GM19467 (cell line): ENCODE data around the gene GNAS.

Experiments used
- ATAC-seq: cut with Tn5 transposase; IDR thresholded peaks from one replicate; pipeline ENCODE4 v1.9.1; 2021; ENCODE audit warnings: mild to moderate bottlenecking, moderate library complexity; ENCODE audit not compliant: unreplicated experiment

Gene GNAS

DNA sequence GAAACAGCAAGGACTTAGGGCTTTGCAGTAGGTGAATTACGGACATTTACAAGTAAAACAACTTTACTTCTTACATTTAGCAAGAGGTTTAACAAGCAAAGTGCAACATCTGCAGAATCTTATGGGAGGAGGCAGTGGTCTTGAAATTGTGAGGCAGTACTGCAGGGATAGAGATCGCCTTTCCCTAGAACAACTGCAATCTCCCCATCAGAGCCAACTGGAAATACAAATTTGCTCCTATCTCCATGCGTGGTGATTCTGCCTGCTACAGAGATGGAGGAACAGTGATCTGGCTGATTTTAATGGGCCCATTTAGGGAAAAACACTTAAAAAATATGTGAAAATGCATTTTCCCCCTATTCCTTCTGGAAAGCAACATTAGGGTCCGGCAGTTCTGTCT is 25.9 kb downstream of the GNAS start:
- ATAC-seq = no peak

DNA sequence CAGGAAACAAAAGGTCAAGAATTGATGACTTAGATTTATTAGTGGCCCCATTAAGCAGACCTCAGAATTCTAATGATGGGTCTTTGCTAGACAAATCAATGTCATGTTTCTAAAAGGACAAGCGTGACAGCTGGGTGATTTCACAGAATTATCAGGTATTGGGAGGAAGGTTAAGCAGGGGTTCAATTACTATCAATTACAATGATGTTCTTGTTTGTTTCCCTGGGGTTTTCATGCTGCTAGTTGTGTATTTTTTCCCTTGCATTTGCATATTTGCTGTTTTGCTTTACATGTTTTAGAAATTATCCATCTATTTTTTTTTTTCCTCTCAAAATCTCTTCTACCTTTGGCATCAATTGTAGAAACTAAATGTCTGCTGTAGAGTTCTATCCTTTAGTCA is 27.9 kb downstream of the GNAS start:
- ATAC-seq = no peak

- ATAC-seq = no peak
Observed at GRCh38 chr20:58880994-58881752, 28.7 kb downstream of the GNAS start.

- no peak for ATAC-seq
Observed at GRCh38 chr20:58882704-58883089, 30.2 kb downstream of the GNAS start.

GRCh38 chr20:58883241-58883691 is 30.8 kb downstream of the GNAS start:
- ATAC-seq = no peak

DNA sequence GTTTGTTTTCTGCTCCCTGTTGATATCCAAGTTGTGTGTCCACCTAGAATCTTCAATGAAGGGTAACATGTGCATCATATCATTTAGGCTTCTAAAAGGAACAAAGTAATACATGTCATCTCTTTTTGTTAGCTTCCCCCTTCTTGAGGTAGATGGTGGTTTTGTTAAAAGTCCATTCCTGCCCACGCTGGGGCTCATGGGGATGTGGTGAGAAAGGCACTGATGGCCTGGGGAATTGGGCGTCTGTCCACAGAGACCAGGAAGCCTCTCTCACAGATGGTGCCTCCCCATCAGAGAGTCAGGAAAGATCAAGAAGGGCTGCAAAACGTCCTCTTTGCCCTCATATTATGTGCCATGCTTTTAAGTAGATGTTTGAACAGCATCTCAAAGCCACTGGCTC is 32.5 kb downstream of the GNAS start:
- ATAC-seq = no peak

DNA sequence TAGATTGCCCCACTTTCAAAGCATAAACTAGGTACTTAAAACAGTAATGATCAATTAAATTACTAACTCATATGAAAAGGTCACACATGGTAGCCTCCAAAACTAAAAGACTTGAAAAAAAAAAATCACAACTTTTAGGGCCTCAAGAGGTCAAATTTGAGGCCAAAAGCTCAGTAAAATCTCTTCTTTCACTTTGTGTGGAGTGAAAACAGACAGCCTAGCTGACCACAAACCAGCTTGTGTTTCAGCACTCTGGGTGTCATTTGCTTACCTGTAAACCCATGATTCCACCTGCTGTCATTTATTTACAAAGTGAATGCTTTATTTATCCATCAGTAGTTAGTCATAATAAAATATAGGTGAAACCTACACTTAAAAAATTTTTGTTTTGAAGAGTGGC is 34.0 kb downstream of the GNAS start:
- no peak for ATAC-seq

GRCh38 chr20:58888103-58888502 is 35.6 kb downstream of the GNAS start:
- ATAC-seq = no peak

DNA sequence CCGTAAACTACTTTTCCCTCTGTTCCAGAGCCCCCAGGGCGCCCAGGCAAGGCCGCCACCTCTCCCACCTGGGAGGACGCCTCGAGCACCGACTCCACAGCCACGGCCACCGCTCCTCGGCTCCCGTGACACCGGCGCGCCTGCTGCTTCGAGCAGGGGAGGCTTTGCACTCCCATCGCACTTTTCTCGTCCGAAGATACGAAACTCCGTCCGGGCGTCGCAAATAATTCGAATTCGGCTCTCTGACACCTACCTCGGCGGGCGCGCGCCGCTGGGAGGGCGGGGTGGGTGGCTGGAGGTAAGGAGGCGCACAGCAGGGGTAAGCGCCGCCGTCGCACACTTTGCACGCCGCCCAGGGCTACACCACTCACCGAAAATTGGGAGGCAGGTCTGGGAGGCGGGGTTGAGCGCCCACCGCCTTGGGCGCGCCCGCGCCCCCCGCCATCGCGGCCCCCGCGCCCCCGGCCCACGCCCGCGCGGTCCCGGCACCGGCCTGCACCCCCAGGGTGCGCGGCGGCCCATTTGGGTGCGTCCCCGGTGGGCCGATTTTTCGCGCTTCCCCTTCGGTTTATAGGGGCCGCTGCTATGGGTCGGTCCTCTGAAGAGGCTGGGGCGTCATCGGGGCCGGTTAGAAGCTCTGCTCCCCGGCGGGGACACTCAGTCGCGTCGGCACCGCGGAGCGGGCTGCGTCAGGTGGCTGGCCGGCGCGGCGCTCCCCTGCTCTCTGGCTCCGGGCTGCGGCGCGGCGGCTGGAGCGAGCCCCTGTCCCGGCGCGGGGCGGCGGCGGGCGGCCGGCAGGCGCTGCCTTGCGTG is 36.2 kb downstream of the GNAS start:
- no peak for ATAC-seq

- no peak for ATAC-seq
Observed at GRCh38 chr20:58889334-58889760, 36.8 kb downstream of the GNAS start.

DNA sequence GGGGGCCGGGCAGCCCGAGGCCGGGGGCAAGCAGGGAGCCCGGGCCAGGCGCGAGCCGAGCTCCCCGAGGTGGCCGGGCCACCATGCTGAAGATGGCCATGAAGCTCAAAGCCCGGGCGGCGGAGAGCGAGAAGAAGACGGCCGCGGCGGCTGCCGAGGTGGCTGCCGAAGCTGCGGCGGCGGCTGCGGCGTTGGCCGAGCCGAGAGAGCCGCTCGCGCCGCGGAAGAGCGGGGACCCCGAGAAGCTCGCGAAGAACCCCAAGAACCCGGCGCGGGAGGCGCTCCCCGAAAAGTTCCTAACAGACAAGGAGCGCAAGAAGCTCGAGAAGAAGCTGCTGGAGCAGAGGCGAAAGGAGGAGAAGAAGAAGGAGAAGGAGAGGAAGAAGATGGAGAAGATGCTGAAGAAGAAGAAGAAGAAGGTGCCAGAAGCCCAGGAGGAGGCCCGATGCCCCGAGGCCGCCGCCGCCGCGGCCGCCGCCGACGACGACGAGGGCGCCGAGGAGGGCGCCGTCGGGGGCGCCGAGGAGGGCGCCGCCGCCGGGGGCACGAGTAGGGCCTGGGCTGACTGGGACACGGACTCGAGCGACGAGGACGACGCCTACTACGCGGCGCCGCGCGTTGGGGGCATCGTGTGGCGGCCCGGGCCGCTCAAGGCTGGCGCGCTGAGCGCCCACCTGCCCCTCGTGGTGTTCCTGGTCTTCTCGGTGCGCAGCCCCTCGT is 37.4 kb downstream of the GNAS start:
- ATAC-seq = no peak

GRCh38 chr20:58890518-58891085 is 38.1 kb downstream of the GNAS start:
- peak; percentile 23 for ATAC-seq

DNA sequence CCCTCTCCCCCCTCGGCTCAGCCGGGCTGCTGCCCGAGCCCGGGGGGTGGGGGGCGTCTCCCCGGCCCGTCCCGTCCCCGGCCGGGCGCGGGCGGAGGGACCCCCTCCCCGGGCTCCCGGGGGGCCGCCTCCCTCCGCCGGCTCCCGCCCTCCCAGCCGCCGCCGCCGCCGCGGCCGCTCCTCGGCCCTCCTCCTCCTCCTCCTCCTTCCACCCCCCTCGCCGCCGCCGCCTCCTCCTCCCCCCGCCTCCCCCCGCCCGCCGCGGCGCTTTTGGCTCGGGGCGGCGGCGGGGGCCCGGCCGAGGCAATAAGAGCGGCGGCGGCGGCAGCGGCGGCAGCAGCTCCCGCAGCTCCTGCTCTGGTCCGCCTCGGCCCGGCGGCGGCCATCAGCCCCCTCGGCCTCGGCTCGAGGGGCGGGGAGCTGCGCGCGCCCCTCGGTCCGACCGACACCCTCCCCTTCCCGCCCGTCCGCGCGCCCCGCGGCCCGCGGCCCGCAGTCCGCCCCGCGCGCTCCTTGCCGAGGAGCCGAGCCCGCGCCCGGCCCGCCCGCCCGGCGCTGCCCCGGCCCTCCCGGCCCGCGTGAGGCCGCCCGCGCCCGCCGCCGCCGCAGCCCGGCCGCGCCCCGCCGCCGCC is 38.7 kb downstream of the GNAS start:
- ATAC-seq = peak; percentile 30

GRCh38 chr20:58891718-58892140 is 39.2 kb downstream of the GNAS start:
- no peak for ATAC-seq

DNA sequence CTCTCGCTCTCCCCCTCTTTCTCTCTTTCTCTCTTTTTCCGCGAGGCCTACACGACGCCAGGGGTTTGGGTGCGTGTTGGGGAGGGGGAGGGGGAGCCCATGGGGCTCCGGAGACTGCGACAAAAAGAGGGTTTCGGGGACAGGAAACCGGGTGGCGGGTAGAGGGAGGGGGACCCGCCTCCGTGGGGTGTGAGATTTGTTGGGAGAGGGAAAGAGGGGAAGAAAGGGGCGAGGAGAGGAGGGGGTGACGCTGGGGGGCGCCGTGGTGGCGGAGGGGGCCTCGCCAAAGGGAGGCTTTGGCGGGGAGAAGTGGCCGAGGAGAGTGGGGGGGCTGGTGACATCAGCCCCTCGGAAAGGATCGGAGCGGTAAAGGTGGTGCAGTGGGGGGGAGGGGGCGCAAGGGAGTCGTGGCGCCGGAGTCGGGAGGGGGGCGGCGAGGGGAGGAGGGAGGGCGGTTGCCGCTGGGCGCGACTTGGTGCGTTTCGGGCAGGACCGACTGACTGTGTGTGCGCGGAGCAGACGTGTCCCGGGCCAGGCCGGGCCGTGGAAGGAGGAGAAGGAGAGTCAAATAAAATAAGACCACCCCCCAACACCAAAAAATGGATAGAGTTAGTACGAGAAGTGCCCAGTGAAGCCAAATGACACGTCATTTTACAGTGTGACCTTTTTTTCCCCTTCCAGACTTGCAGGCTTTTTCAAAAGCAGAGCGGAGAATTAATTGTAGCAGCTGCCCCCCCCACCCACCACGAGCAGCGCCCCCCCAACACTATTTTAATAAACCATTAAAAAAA is 39.8 kb downstream of the GNAS start:
- ATAC-seq = no peak

GRCh38 chr20:58892932-58893224 is 40.4 kb downstream of the GNAS start:
- ATAC-seq = no peak

- no peak for ATAC-seq
Observed at GRCh38 chr20:58893355-58894120, 41.0 kb downstream of the GNAS start.

DNA sequence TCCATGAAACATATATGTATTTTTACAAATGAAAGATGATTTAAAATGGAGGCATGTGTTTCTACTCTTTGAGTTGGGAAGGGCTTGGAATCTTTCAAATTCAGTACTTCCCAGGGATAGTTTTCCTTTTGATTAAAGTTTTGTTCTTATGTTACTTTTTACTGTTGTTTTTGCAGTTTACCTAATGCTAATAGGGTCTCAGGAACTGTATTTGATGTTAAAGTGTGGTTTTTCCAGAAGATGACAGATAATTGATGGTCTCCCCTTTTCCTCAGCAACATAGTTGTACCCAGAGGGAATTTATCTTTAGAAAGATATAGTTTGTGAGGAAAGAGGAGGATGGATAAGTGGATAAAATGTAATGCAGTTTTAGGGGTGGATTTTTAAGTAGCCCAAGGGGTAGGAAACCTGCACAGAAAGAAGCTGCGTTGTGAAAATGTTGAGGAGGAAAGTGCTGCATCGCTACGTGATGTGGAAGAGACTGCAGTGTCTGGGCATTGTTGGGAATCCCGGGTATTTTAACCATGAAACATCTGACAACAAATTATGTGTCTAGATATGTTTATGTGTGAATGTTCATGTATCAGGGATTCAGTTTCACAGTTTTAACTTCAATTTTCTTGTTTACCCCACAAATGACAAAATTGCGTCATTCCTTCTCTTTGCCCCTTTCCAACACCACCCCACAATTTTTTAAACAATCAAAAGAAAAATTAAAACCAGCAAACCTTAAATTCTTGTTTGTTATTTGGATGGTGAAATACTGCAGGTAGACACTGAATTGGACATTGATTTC is 42.3 kb downstream of the GNAS start:
- ATAC-seq = no peak
